Left cardiac atrium (tissue), 4 donors: Measurements from ENCODE around the gene GAPVD1. TPM values are rescaled to one million over a fixed set of nuclear protein-coding genes. Genes with fewer than 3 reads are reported as not detected.
"Not testable (repeated sequence)": the region's sequence is repeated elsewhere in the genome, so short reads cannot be mapped to it uniquely, and the experiment has no call there.

Experiments used
- ATAC-seq, 2 donors: fragments of 200-7000 bp; cut with Tn5 transposase; one replicate each; pipeline ENCODE4 v1.9.1; 2020; ENCODE audit warnings: mild to moderate bottlenecking in 2 of 2, moderate library complexity in 2 of 2
- DNase-seq: peaks from one replicate; pipeline ENCODE4 v3.0.0-alpha.2; 2020
- intact Hi-C, 2 donors: fragments of 100-400 bp; cut with DNase I; formaldehyde crosslinking; loops; one replicate each; pipeline versions ENCODE4 v1.14.1 to v1.15.1; 2022 to 2023
- total RNA-seq, 2 donors: library from RNA; stranded (reverse); fragmentation: NEBNext Ultra II Directional; extraction: Animal tissue kit (Norgen Biotek cat#: 25700); gene quantifications; one replicate each; pipeline ENCODE4 v1.2.1, GENCODE V29; 2021
- donor health status: DM: no; HTN: yes; CAD: no.
- donor health status: DM: no; HTN: yes; CAD: no; lungs with severe emphysema.
- donor health status: DM: yes; HTN: yes; CAD: no.
- donor health status: Dilated cardiomyopathy.

Gene GAPVD1
- total RNA-seq, 2 donors from 2014 or later = 30.7 to 36.8 TPM

DNA sequence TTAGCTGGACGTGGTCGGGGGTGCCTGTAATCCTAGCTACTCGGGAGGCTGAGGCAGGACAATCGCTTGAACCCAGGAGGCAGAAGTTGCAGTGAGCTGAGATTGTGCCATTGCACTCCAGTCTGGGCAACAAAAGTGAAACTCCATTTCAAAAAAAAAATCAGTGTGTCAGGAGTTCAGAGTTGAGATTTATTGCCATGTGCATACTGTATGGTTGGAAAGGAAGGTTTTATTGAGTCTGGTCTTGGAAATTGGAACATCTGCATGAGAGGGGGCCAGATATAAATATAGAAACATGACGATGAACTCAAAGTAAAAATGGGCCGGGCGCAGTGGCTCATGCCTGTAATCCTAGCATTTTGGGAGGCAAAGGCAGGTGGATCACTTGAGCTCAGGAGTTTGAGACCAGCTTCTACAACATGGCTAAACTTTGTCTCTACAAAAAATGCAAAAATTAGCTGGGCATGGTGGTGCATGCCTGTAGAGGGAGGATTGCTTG is 25.4 kb downstream of the GAPVD1 start:
- ATAC-seq, DNase-seq, intact Hi-C loops: not testable (repeated sequence)

DNA sequence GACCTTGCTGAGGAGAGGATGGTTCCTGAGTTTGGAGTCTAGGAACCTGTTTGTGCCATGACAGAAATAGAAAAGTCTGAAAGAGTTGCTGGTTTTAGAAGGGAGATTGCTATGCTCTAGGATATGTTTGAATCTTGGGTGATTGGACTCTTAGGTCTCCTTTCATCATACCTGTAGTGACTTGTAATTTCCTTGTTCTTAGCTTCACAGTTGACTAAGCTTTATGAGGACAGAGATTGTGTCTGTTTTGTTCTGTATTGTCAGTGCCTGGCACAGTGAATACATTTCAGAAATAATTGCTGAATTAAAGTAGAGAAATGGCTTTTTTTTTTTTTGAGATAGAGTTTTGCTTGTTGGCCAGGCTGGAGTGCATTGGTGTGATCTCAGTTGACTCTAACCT is 31.5 kb downstream of the GAPVD1 start:
- intact Hi-C loops = loop anchor here in 1 of 2 donors (10.0 kb wide), 1 partner anchor 58 kb away; no protein-coding TSS in a partner anchor
- DNase-seq (no peak), ATAC-seq (no peak)

DNA sequence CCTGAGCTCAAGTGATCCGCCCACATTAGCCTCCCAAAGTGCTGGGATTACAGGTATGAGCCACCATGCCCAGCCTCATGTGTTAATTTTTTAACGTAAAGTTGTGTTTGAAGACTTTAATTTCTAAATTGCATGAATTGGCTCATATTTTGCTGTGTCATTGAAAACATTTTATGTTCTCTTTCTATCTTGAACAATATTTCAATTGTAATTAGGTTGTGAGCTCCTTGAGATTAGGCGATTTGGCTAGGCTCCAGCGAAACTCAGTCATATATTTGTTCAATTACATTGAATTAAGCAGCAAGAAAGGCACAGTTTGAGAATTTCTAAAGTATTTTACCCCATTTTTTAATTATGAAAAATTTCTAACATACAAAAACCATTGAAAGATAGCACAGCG is 34.0 kb downstream of the GAPVD1 start:
- DNase-seq (no peak), ATAC-seq (no peak)
- intact Hi-C loops = loop anchor here in 1 of 2 donors (10.0 kb wide), 1 partner anchor 61 kb away; no protein-coding TSS in a partner anchor

DNA sequence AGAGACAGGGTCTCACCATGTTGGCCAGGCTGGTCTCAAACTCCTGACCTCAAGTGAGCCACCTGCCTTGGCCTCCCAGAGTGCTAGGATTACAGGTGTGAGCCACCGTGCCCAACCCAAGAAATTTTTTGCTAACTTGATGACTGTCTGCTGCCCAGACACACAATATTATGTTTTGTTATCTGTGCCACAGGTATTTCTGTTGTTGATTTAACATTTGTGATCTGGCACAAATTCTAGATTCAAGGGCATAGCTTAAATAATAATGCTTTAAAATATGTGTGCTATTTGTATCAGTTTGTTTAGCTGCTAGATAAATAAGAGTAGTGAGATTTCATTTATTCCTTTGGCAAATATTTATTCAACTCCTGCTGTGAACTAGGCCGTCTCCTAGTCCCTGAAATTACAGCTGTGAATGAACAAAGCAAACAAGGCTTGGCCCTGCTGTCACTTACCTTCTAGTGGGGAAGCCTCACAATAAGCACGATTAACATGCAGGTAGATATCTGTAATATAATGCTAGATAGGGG is 35.3 kb downstream of the GAPVD1 start:
- intact Hi-C loops = loop anchor here in 1 of 2 donors (10.0 kb wide), 1 partner anchor 62 kb away; no protein-coding TSS in a partner anchor
- ATAC-seq (no peak), DNase-seq (no peak)

DNA sequence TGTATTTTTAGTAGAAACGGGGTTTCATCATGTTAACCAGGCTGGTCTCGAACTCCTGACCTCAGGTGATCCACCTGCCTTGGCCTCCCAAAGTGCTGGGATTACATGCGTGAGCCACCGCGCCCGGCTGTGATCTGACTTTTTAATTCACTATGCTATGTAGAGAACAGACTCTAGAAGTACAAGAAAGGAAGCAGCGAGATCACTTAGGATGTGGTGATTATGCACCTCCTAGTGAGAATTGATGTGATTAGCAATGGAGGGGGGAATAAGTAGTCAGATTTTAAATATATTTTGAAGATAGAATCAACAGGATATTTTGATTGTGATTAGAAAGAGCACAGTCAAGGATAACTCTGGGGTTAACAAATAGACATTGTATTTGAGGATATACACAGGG is 36.3 kb downstream of the GAPVD1 start:
- no peak for DNase-seq
- intact Hi-C loops = loop anchor here in 1 of 2 donors (10.0 kb wide), 1 partner anchor 63 kb away; no protein-coding TSS in a partner anchor
- no peak for ATAC-seq

DNA sequence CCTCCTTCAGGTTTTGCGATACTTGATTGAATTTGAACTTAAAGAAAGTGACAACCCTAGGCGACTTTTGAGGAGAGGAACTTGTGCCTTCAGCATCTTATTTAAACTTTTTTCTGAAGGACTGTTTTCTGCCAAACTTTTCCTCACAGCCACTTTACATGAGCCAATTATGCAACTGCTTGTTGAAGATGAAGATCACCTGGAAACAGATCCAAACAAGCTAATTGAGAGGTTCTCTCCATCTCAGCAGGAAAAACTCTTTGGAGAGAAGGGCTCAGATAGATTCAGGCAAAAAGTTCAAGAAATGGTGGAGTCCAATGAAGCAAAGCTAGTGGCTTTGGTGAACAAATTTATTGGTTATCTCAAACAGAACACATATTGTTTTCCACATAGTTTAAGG is 40.6 kb downstream of the GAPVD1 start:
- intact Hi-C loops = no loop called here
- DNase-seq (no peak), ATAC-seq (no peak)

DNA sequence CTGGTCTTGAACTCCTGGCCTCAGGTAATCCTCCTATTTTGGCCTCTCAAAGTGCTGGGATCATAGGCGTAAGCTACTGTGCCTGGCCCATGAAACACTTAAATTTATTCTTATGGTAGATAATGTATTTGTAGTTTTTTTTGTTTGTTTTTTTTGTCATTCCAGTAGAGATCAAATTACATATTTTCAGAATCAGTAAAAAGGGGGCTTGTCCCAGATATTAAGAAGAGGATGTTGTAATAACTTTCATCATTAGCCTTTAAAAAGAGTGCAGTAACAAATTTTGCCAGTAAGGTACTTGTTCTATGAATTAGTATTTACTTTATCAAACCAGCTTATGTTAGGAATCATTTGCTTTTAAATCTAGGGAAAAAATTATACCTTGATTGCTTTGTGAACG is 42.6 kb downstream of the GAPVD1 start:
- no peak for DNase-seq
- intact Hi-C loops = no loop called here
- ATAC-seq = no peak

DNA sequence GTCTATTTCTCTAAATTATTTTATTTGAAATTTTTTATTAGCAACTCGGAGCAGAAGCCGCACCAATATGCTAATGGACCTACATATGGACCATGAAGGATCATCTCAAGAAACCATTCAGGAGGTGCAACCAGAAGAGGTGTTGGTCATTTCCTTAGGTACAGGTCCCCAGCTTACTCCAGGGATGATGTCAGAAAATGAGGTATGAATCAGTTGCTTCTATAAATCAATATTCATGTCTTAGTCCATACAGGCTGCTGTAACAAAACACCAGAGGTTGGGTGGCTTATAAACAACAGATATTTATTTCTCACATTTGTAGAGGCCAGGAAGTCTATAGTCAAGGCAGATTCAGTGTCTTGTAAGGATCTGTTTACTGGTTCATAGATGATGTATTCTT is 50.8 kb downstream of the GAPVD1 start:
- ATAC-seq = no peak

DNA sequence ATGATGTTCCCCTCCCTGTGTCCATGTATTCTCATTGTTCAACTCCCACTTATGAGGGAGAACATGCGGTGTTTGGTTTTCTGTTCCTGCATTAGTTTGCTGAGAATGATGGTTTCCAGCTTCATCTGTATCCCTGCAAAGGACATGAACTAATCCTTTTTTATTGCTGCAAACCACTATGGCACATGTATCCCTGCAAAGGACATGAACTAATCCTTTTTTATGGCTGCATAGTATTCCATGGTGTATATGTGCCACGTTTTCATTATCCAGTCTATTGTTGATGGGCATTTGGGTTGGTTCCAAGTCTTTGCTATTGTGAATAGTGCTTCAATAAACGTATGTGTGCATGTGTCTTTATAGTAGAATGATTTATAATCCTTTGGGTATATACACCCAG is 54.7 kb downstream of the GAPVD1 start:
- ATAC-seq, intact Hi-C loops, DNase-seq: not testable (repeated sequence)

More for the DNA sequence above, 50.8 kb downstream of the GAPVD1 start:
- DNase-seq = no peak
- intact Hi-C loops = no loop called here

DNA sequence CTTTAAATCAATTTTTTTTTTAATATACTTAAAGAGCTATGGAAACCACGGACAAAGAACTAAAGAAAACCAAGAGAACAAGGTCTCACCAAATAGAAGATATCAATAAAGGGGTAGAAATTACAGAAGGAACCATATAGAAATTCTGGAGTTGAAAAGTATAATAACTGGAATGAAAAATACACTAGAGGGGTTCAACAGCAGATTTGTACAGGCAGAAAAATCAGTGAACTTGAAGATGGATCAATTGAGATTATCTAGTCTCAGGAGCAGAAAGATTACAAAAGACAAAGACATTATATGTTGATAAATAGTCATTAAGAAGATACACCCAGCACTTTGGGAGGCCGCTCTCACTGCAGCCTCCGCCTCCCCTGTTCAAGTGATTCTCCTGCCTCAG is 56.1 kb downstream of the GAPVD1 start:
- intact Hi-C loops = no loop called here
- ATAC-seq = no peak

DNA sequence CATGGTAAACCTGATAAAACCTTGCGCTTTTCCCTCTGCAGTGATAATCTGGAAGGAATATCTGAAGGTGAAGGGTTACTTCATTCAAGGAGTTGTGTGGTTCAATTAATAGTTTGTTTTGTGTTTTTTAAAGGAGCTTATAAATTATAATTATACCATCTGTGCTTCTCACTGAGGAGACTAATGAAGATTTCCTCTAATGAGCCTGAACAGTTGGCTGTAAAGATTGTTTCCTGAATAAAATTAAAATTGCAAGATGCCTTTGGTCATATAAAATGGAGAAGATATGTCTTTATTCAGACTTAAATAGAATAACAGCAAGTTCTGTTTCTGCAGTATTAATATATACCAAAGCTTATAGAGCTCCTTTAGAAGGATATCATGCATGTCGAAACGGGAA is 59.9 kb downstream of the GAPVD1 start:
- ATAC-seq = no peak
- no peak for DNase-seq
- intact Hi-C loops = no loop called here

More for the DNA sequence above, 56.1 kb downstream of the GAPVD1 start:
- DNase-seq = no peak

DNA sequence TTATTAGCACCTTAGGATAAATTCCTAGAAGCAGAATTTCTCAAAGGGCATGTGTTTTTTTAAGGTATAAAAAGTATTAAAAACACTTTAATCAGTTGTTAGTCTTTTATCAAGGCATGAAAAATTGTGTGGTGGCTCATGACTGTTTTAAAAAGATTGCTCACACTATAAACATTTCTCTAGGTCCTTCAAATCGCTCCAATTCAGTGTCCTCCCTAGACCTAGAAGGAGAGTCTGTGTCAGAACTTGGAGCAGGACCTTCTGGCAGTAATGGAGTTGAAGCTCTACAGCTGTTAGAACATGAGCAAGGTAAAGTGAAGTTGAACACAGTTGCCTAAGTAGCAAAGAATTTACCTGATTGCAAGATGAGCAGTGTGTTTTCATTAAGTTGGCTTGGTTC is 62.0 kb downstream of the GAPVD1 start:
- no peak for DNase-seq
- intact Hi-C loops = no loop called here
- no peak for ATAC-seq

DNA sequence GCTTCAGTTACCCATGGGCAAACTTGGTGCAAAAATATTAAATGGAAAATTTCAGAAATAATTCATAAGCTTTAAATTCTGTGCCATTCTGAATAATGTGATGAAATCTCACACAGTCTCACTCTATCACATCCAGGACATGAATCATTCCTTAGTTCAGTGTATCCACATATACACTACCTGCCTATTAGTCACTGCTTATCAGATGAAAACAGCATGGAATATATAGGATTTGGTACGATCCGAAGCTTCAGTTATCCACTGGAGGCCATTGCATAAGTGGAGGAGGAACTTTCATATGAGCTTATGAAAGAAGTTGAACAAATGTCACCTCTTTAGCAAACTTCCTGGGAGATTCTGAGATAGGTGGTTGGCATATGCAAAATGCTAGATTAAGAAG is 64.2 kb downstream of the GAPVD1 start:
- intact Hi-C loops = no loop called here
- DNase-seq (no peak), ATAC-seq (no peak)

DNA sequence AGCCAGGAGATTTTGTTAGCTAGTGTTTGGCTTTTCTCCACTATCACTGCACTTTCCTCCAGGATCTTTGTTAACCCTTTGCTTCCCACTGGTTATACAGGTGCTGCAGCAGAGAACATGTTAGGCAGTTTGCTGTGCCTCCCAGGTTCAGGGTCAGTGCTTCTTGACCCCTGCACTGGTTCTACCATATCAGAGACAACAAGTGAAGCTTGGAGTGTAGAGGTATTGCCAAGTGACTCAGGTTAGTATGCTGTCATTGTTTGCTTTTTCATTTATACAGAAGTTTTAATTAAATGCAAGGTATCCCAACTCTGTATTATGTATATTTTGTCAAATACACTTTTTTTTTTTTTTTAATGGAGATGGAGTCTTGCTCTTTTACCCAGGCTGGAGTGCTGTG is 68.4 kb downstream of the GAPVD1 start:
- intact Hi-C loops = no loop called here
- no peak for ATAC-seq
- DNase-seq = no peak

DNA sequence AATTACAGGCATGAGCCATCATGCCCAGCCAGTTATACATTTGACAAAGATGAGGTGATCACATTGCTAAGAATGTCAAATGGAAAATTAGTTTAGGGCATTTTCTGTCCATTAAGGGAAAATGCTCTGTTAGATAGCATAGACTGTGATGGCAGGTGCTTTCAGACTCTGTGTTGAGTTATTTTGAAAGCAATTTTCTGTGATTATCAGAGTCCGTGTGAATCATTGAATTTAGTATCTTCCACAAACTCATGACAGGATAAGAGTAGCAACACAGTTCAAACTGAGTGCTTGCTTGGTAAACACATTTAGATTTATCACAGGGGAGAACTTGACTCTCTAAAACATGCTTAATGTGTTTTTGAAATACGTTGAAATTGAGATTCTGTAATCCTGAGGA is 69.0 kb downstream of the GAPVD1 start:
- no peak for DNase-seq
- no peak for ATAC-seq
- intact Hi-C loops = no loop called here

DNA sequence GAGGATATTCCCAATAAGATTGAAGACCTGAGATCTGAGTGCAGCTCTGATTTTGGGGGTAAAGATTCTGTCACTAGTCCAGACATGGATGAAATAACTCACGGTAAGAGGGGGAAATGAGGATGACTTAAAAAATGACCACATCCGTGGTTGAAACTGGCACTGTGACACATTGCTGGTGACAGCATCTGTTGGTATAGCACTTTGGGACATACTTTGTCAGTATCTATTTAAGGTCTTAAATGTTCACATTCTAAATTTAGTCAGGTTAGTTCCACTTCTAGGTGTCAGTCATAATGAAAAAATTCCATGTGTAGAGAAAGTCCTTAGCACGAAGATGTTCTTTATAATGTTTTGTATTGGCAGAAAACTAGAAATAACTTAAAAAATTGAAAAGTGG is 70.9 kb downstream of the GAPVD1 start:
- ATAC-seq (peak in 1 of 2 donors; percentile 34), DNase-seq (no peak)
- intact Hi-C loops = no loop called here

DNA sequence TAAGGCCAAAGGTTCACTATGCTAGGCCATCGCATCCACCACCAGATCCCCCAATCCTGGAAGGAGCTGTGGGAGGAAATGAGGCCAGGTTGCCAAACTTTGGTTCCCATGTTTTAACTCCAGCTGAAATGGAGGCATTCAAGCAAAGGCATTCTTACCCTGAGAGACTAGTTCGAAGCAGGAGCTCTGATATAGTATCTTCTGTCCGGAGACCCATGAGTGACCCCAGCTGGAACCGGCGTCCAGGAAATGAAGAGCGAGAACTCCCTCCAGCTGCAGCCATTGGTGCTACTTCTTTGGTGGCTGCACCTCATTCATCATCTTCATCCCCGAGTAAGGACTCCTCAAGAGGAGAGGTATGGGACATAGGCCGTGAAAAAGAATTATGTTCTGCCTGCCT is 75.6 kb downstream of the GAPVD1 start:
- no peak for ATAC-seq
- intact Hi-C loops = no loop called here
- no peak for DNase-seq

DNA sequence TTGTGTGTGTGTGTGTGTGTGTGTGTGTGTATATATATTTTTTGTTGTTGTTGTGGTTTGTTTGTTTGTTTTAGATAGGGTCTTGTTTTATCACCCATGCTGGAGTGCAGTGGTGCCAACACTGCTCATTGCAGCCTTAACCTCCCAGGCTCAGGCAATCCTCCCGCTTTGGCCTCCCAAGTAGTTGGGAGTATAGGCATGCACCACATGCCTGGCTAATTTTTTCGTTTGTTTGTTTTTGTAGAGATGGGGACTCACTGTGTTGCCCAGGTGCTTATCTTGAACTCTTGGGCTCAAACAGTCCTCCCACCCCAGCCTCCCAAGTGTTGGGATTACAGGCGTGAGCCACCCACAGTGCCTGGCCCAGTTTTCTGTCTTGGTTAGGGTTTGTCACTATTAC is 77.3 kb downstream of the GAPVD1 start:
- intact Hi-C loops = no loop called here
- DNase-seq = no peak
- no peak for ATAC-seq

DNA sequence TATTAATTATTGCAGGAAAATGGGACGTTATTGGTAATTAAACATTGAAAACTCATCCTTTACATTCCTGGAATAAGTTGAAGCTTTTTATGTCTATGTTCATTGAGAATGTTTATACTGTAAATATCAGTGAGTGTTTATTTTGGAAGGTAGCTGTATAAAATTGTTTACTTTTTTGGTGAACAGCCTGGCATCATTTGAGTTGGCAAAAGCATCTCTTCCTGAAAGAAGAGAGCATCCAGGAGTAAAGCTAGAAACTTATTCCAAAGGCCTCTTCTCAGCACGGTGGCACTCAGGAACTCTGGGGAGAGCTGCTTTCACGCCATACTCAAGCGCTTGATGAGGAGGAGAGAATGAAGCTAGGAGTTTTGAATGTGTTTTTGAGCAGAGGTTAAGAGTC is 79.9 kb downstream of the GAPVD1 start:
- ATAC-seq = no peak
- intact Hi-C loops = no loop called here
- no peak for DNase-seq

DNA sequence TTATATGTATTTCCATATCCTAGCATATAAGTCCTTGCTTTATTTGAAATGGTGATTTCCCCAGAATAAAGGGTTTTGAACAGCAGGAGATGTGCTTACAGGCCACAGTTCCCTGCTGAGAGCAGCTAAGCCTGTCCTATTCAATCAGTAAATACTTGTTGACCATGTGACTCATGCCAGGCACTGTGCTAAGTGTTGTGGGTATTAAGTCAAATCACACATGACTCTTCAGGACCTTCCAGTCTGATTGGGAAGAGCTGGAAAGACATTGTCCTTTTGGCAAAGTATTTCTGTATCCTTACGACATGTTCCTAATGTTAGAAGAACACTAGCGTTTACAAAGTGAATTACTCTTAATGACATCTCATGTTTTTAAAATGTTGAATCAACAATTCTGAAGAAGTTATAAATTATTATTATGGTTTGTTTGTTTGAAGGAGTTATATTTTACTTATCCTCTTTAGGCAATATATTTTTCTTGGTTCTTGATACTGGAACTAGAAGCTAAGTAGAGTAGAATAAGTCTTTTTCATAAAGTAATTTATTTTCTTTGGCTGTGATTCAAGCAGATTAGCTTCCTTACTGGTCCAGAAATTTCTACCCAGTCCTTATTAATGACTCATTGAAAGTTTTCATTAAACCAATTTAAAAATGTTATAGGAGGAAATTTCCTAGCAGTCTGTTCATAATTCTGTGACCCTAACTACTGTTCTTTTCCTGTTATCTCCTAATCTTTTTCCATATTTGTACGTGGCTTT is 82.1 kb downstream of the GAPVD1 start:
- intact Hi-C loops = no loop called here
- ATAC-seq = peak; percentile 87 to 94
- peak; percentile 35 for DNase-seq
